Neural cell (in vitro differentiated cells): Measurements from ENCODE around the gene IL22. TPM values are rescaled to one million over a fixed set of nuclear protein-coding genes. Genes with fewer than 3 reads are reported as not detected.

Experiments used
- H2AFZ ChIP-seq: fragments of 200-600, 300-800 bp; sonication (generic), shearing (Covaris generic); 2 replicates; pipeline ENCODE4 v1.6.0; 2014; ENCODE audit warnings: low read depth, mild to moderate bottlenecking, antibody characterized with exemption, low read length, moderate library complexity
- H3F3A ChIP-seq: fragments of 200-600 bp; shearing (Covaris generic); 2 replicates; pipeline ENCODE4 v1.6.1; 2016; ENCODE audit warnings: mild to moderate bottlenecking, moderate library complexity, mixed read lengths, antibody characterized with exemption, low read length; ENCODE audit not compliant: insufficient read depth, poor library complexity, severe bottlenecking
- H3K27ac ChIP-seq: fragments of 200-600, 300-800 bp; sonication (generic), shearing (Covaris generic); 2 replicates; pipeline ENCODE4 v1.5.1; 2014; ENCODE audit warnings: mild to moderate bottlenecking, low read length, moderate library complexity
- H3K27me3 ChIP-seq: fragments of 300-800, 200-600 bp; sonication (generic), shearing (Covaris generic); 2 replicates; pipeline ENCODE4 v1.6.0; 2014; ENCODE audit warnings: mild to moderate bottlenecking, low read depth, low read length, moderate library complexity; ENCODE audit not compliant: insufficient read depth
- H3K36me3 ChIP-seq: fragments of 300-800, 200-600 bp; sonication (generic), shearing (Covaris generic); 2 replicates; pipeline ENCODE4 v1.5.1; 2014; ENCODE audit warnings: mild to moderate bottlenecking, antibody characterized with exemption, low read length, moderate library complexity; ENCODE audit not compliant: insufficient read depth
- H3K4me2 ChIP-seq: fragments of 300-800, 200-600 bp; sonication (generic), shearing (Covaris generic); 2 replicates; pipeline ENCODE4 v1.6.0; 2014; ENCODE audit warnings: mild to moderate bottlenecking, low read length
- H3K4me3 ChIP-seq: fragments of 300-800, 200-600 bp; sonication (generic), shearing (Covaris generic); 2 replicates; pipeline ENCODE4 v1.5.1; 2014; ENCODE audit warnings: mild to moderate bottlenecking, low read length, moderate library complexity
- H3K79me2 ChIP-seq: fragments of 200-600 bp; shearing (Covaris generic); replicated peaks from 2 replicates; pipeline ENCODE4 v1.6.0; 2014; ENCODE audit warnings: mild to moderate bottlenecking, low read length, moderate library complexity; ENCODE audit not compliant: insufficient read depth
- H3K9ac ChIP-seq: fragments of 300-800, 200-600 bp; sonication (generic), shearing (Covaris generic); 2 replicates; pipeline ENCODE4 v1.6.1; 2016; ENCODE audit warnings: mild to moderate bottlenecking, low read length, mixed read lengths
- H3K9me2 ChIP-seq: fragments of 200-600 bp; shearing (Covaris generic); 2 replicates; pipeline ENCODE4 v1.6.1; 2016; ENCODE audit warnings: mild to moderate bottlenecking, low read length, mixed read lengths; ENCODE audit not compliant: insufficient read depth
- H3K9me3 ChIP-seq: fragments of 200-600, 300-800 bp; sonication (generic), shearing (Covaris generic); 2 replicates; pipeline ENCODE4 v1.6.1; 2016; ENCODE audit warnings: mild to moderate bottlenecking, mixed run types, low read length, moderate library complexity, mixed read lengths
- H4K20me1 ChIP-seq: fragments of 200-600 bp; shearing (Covaris generic); 2 replicates; pipeline ENCODE4 v1.6.1; 2016; ENCODE audit warnings: mild to moderate bottlenecking, mixed run types; ENCODE audit not compliant: insufficient read depth
- EP300 ChIP-seq: fragments of 450-650 bp; conservative IDR thresholded peaks from 2 replicates; pipeline ENCODE4 v1.6.1; 2014; ENCODE audit warnings: antibody characterized with exemption, mild to moderate bottlenecking, moderate library complexity; ENCODE audit not compliant: poor library complexity, severe bottlenecking
- EZH2 ChIP-seq: fragments of 200-600, 300-800 bp; shearing (Covaris generic), sonication (generic); IDR thresholded peaks from 2 replicates; pipeline ENCODE4 v1.6.1; 2014; ENCODE audit warnings: antibody characterized with exemption, low read length, borderline replicate concordance, mild to moderate bottlenecking; ENCODE audit not compliant: insufficient read depth, poor library complexity, severe bottlenecking
- MXI1 ChIP-seq: fragments of 450-650 bp; conservative IDR thresholded peaks from 2 replicates; pipeline ENCODE4 v1.6.1; 2014; ENCODE audit warnings: antibody characterized with exemption, mild to moderate bottlenecking; ENCODE audit not compliant: poor library complexity, severe bottlenecking
- POLR2AphosphoS5 ChIP-seq: IDR thresholded peaks from 2 replicates; pipeline ENCODE4 v1.6.1; 2012
- RAD21 ChIP-seq: fragments of 450-650 bp; conservative IDR thresholded peaks from 2 replicates; pipeline ENCODE4 v1.6.1; 2014; ENCODE audit warnings: antibody characterized with exemption, mild to moderate bottlenecking, moderate library complexity
- SMC3 ChIP-seq: fragments of 450-650 bp; conservative IDR thresholded peaks from 2 replicates; pipeline ENCODE4 v1.6.1; 2014; ENCODE audit warnings: antibody characterized with exemption, mild to moderate bottlenecking, moderate library complexity; ENCODE audit not compliant: poor library complexity
- TAF1 ChIP-seq: IDR thresholded peaks from 2 replicates; pipeline ENCODE4 v1.6.1; 2012; ENCODE audit warnings: low read depth
- polyA plus RNA-seq: library from polyadenylated mRNA; depleted of rRNA; stranded (reverse); fragments of >200 nt; gene quantifications from 2 replicates; pipeline ENCODE4 v1.2.3, GENCODE V29; 2014
- TF ChIP-seq, protein P1 (sequence below): fragments of 450-650 bp; IDR thresholded peaks from 2 replicates; pipeline ENCODE4 v1.5.1; 2014; ENCODE audit warnings: antibody characterized with exemption, mild to moderate bottlenecking, moderate library complexity; ENCODE audit not compliant: poor library complexity, severe bottlenecking
- TF ChIP-seq, protein P2 (sequence below): IDR thresholded peaks from 2 replicates; pipeline ENCODE4 v1.6.1; 2012; ENCODE audit warnings: borderline replicate concordance

The IL22 gene
- polyA plus RNA-seq, 1 donor from 2014 or later = not detected

- Histone ChIP-seq H3K27me3 (no peaks in the 10 kb centered on the region), H3K79me2 (no peaks in the 10 kb centered on the region), H3K4me3 (no peak overlapping the region), H4K20me1 (no peaks in the 10 kb centered on the region), H3K36me3 (no peaks in the 10 kb centered on the region), H3K9ac (no peak overlapping the region), H2AFZ (no peak overlapping the region), H3K9me3 (no peaks in the 10 kb centered on the region), H3K27ac (no peak overlapping the region), H3F3A (no peaks in the 10 kb centered on the region), H3K4me2 (no peak overlapping the region), H3K9me2 (no peaks in the 10 kb centered on the region)
- TF ChIP-seq, protein P1, sequence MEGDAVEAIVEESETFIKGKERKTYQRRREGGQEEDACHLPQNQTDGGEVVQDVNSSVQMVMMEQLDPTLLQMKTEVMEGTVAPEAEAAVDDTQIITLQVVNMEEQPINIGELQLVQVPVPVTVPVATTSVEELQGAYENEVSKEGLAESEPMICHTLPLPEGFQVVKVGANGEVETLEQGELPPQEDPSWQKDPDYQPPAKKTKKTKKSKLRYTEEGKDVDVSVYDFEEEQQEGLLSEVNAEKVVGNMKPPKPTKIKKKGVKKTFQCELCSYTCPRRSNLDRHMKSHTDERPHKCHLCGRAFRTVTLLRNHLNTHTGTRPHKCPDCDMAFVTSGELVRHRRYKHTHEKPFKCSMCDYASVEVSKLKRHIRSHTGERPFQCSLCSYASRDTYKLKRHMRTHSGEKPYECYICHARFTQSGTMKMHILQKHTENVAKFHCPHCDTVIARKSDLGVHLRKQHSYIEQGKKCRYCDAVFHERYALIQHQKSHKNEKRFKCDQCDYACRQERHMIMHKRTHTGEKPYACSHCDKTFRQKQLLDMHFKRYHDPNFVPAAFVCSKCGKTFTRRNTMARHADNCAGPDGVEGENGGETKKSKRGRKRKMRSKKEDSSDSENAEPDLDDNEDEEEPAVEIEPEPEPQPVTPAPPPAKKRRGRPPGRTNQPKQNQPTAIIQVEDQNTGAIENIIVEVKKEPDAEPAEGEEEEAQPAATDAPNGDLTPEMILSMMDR = no peak
Observed at GRCh38 chr12:68252077-68252476, 1.3 kb downstream of the IL22 start.

DNA sequence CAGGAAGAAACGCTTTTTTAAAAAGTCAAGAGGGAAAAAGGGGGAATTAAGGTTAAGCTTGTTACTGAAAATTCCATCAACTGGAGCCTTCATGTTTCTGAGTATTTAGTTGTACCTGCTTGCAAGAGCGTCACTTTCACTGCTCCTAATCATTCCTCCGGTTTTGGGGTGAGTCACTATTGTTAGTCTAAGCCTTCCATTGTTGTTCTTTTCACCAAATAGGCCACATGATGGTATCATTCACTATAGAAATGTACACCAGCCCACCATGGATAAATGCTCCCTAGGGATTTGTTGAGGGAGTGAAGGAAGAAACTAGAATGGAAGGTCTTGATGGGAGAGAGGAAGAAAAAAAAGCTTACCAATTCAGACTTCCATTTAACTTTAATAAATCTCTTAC, 3.0 kb downstream of the IL22 start:
- no peak overlapping the region for H3K27ac ChIP-seq
- H3K4me3 ChIP-seq = no peak overlapping the region
- H3K9me3 ChIP-seq = no peaks in the 10 kb centered on the region
- no peaks in the 10 kb centered on the region for H3F3A ChIP-seq
- TF ChIP-seq TAF1 (no peak), MXI1 (no peak), EP300 (no peak), SMC3 (no peak), RAD21 (no peak), POLR2AphosphoS5 (no peak), EZH2 (no peak)
- TF ChIP-seq, protein P2, sequence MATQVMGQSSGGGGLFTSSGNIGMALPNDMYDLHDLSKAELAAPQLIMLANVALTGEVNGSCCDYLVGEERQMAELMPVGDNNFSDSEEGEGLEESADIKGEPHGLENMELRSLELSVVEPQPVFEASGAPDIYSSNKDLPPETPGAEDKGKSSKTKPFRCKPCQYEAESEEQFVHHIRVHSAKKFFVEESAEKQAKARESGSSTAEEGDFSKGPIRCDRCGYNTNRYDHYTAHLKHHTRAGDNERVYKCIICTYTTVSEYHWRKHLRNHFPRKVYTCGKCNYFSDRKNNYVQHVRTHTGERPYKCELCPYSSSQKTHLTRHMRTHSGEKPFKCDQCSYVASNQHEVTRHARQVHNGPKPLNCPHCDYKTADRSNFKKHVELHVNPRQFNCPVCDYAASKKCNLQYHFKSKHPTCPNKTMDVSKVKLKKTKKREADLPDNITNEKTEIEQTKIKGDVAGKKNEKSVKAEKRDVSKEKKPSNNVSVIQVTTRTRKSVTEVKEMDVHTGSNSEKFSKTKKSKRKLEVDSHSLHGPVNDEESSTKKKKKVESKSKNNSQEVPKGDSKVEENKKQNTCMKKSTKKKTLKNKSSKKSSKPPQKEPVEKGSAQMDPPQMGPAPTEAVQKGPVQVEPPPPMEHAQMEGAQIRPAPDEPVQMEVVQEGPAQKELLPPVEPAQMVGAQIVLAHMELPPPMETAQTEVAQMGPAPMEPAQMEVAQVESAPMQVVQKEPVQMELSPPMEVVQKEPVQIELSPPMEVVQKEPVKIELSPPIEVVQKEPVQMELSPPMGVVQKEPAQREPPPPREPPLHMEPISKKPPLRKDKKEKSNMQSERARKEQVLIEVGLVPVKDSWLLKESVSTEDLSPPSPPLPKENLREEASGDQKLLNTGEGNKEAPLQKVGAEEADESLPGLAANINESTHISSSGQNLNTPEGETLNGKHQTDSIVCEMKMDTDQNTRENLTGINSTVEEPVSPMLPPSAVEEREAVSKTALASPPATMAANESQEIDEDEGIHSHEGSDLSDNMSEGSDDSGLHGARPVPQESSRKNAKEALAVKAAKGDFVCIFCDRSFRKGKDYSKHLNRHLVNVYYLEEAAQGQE = no peak
- TF ChIP-seq, protein P1 = no peak
- H3K27me3 ChIP-seq = no peaks in the 10 kb centered on the region
- H3K4me2 ChIP-seq = no peak overlapping the region
- H3K9me2 ChIP-seq = no peaks in the 10 kb centered on the region
- H3K36me3 ChIP-seq = no peaks in the 10 kb centered on the region
- no peaks in the 10 kb centered on the region for H3K79me2 ChIP-seq
- no peaks in the 10 kb centered on the region for H4K20me1 ChIP-seq
- H3K9ac ChIP-seq = no peak overlapping the region
- no peak overlapping the region for H2AFZ ChIP-seq
